Umbilical cord (tissue), 2 donors: ENCODE measurements around the gene BTN2A1. TPM values are rescaled to one million over a fixed set of nuclear protein-coding genes. Genes with fewer than 3 reads are reported as not detected.
"Not testable (repeated sequence)": the region's sequence is repeated elsewhere in the genome, so short reads cannot be mapped to it uniquely, and the experiment has no call there.

Experiments used
- DNase-seq: peaks from one replicate; pipeline ENCODE4 v3.0.0-alpha.2; 2015; ENCODE audit warnings: low spot score
- total RNA-seq: library from RNA; depleted of rRNA; stranded (reverse); fragments of >200 nt; gene quantifications from one replicate; pipeline ENCODE4 v1.2.3, GENCODE V29; 2014; ENCODE audit warnings: low replicate concordance; ENCODE audit not compliant: insufficient read depth

Gene BTN2A1
- total RNA-seq, 1 donor from 2014 or later, result 14.7 TPM

DNA sequence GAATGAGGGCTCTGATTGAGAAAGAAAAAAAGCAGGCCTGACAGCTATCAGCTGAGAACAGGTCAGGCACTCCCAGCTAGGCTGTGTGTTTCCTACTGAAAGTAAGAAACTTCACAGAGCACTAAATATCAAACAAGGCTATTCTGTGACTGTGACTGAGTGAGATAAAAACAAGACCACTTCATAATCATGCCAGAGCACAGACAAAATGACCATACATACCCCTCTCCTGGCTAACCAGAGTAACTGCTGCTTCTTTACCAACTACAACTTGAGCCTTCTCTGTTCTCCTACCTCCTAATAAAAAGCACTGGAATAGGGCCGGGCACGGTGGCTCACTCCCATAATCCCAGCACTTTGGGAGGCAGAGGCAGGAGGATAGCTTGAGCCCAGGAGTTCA, 35.5 kb downstream of the BTN2A1 start:
- DNase-seq, result peak; percentile 30

DNA sequence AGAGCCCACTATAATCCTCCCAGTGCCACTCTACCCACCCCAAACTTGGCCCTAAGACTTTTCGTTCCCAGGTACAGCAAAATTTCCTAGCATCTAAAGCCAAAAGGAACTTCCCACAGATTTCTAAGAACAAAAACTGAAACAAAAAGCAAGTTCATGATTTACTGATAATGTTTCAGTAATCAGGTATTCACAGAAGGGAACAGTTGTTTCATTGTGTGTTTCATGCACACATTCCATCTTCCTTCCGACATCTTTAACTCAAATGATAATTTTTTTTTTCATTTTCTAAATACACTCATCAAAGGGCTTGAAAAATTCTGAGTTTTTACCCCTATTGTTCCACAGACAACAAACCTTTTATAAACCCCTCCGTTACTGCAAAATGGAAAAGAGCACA, 36.4 kb downstream of the BTN2A1 start:
- no peak for DNase-seq

DNA sequence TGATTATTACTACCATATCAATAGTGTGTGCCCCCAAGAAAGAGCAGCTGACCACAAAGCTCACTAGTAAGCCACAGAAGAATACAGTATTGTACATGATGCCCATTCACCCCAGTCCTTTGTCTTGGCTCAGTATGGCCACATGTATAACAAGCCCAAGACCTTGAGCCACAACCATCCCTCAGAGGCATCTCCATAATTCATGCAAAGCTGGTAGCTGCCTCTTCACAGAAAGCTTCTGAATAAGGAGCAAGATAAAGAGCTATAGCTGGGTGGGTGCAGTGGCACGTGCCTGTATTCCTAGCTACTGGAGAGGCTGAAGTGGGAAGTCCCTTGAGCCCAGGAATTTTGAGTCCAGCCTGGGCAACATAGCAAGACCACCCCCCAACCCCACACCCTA, 37.5 kb downstream of the BTN2A1 start:
- DNase-seq, result no peak

DNA sequence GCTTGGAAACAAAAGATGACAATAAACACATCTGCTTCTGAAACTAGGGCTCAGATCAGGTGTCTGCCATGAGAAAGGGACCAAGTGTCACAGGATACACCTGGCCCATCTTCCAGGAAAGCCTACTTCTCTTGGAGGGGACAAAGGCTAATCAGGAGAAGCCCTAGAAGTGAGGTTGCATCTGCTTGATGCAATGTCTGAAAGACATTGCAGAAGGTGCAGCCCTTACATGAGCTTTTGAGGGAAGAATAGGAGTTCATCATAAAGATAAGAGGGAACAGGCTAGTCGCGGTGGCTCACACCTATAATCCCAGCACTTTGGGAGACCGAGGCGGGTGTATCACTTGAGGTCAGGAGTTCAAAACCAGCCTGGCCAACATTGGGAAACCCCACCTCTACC, 39.9 kb downstream of the BTN2A1 start:
- no peak for DNase-seq

DNA sequence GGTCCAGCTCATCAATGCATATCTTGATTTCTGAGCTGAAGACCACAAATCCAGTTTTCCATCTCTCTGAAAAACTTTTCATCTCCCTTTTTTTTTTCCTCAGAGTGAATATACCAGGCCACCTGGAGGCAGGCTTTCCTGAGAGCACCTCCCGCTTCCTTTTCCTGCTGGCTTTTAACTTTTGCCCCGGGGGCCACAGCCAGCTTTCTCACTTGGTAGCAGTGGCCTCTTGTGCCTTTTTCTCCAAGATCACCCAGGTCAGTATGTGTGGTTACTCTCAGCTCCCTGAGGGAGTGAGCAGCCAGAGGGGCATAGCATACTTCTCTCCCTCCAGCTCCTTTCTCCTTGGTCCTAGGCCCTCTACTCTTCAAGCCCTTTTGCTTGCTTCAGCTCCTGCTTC, 42.3 kb downstream of the BTN2A1 start, which contains the start of gene BTN1A1:
Gene BTN1A1 (plus strand): TSS at position 202 of the 400 bp plus-strand sequence. CDS start 984 bp downstream, outside the sequence.
- DNase-seq, result no peak

DNA sequence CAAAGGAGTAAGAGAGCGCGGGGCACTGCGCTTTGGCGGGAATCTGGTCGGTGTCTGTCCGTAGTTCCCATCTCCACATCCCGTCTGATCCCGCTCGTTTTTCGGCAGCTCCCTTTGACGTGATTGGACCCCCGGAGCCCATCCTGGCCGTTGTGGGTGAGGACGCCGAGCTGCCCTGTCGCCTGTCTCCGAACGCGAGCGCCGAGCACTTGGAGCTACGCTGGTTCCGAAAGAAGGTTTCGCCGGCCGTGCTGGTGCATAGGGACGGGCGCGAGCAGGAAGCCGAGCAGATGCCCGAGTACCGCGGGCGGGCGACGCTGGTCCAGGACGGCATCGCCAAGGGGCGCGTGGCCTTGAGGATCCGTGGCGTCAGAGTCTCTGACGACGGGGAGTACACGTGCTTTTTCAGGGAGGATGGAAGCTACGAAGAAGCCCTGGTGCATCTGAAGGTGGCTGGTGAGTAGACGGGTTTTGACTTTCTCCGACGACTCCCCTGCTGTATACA, 43.8 kb downstream of the BTN2A1 start:
- DNase-seq, result peak; percentile 15

DNA sequence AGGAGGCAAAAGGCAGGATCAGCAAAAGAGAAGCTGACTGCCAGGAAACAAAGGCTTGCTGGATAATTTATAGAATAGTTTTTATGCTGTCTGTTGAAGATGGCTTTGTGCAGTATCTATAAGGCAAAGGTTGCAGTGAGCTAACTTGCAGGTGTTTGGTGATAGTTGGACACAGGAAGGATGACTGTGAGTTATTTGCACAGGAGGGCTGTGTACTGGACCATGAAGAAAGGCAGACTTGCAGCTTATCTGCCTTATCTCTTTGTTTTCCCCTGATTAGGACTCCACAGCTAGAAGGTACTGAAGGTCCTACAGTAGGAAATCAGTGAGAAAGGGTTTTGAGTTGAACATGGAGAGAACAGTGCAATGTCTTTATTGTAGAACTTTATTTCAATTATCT, 44.4 kb downstream of the BTN2A1 start:
- DNase-seq, result no peak

DNA sequence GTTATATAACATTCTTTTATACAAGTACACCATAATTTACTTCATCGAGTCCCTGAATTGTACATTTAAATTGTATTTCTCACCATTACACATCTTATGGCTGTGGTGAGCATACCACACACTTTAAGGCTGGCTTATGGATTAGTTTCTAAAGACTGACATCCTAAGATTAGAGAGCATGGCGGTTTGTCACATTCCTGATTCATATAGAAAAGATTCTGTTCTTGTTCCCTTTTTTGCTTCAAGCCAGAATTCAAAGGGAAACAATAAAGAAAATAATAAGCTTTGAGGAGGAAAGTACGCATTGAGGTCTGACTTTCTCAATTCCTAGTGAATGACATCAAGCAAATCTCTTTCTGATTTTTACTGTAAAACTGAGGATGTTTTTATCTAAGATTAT, 44.9 kb downstream of the BTN2A1 start:
- no peak for DNase-seq

DNA sequence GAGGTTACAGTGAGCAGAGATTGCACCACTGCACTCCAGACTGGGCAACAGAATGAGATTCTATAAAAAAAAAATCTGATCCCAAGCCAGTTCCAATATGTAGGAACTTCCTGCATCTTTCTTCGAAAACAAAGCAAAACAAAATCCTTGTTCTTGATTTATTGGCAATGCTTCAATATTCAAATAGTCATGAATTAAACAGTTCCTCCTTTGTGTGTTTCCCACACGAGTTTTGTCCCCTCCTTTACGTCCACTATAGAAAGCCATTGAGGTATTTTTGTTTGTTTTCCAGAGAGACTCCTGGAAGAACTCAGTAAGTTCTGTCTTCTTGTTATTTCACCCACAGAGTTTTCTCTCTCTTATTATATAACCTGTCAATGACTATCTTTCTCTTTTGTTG, 49.9 kb downstream of the BTN2A1 start:
- no peak for DNase-seq

DNA sequence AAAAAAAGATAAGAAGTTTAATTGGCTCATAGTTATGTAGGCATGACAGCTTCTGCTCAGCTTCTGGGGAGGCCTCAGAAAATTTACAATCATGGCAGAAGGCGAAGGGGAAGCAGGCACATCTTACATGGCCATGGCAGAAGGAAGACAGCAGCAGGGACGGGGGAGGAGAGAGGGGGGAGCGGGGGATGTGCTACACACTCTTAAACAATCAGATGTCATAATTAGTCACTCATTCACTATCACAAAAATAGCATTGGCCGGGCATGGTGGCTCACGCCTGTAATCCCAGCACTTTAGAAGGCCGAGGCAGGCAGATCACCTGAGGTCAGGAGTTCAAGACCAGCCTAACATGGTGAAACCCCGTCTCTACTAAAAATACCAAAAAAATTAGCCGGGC, 53.3 kb downstream of the BTN2A1 start:
- not testable (repeated sequence) for DNase-seq

DNA sequence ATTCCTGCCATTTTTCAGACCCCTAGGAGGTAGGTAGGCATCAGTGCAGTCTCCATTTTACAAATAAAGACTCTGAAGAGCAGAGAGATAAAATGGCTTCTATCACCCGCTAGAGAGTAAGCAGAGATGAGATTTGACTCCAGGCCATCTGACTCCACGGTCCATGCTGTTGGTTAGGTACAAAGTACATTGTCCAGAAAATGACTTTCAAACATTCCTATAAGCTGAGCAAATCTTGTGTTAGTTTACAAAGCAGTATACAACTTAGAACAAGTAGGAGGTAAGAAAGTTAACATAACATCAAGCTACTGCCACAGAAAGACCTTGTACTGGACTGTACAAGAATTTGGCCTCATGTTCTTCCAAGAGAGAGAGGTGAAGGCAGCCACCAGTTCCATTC, 57.2 kb downstream of the BTN2A1 start:
- DNase-seq, result no peak

DNA sequence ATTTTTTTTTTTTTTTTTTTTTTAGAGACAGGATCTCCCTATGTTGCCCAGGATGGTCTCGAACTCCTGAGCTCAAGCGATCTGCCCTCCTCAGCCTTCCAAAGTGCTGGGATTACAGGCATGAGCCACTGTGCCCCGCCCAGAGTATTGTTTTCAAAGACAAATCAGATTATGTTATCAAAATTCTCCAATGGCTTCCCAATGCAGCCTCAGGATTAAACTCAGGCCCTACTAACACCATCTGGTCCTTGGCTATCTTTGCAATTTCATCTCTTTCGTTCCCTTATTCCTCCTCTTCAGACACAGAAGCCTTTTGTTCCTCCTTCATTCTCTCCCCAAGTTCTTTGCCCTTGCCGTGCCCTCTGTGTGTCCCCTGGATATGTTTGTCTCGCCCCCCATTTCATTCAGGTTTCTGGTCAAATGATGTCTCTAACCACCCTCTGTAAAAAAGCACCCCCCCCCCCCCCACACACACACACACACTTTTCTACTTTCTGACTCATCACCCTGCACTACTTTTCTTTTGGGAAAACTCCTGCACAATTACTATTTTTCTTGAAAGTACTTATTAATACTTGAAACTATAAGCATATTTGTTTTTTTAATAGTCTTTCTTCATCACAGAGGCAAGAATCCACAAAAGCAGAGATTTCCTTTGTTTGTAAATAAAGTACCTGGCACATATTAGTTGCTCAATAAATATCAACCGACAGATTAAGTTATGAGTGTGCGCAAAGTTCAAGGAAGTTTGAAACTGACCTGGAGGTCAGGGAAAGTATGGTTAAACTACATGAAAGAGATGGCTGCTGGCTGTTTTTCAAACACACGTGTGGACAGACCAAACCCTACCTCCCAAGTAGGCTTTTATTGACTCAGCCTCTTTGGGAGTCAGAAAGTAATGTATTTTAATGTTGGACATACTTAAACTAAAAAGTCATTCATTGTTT, 59.0 kb downstream of the BTN2A1 start:
- no peak for DNase-seq

Other genes starting within 250 kb of the BTN2A1 start
- 14.7 TPM for gene BTN3A2, start 92.8 kb upstream of the BTN2A1 start, total RNA-seq
- 11.3 TPM for gene BTN2A2, start 74.8 kb upstream of the BTN2A1 start, total RNA-seq
- gene BTN3A1, start 55.7 kb upstream of the BTN2A1 start, total RNA-seq, result 35.6 TPM
- 7.2 TPM for gene BTN3A3, start 17.5 kb upstream of the BTN2A1 start, total RNA-seq
- 0.72 TPM for gene BTN1A1, start 42.3 kb downstream of the BTN2A1 start, total RNA-seq
- 48.4 TPM for gene HMGN4, start 80.4 kb downstream of the BTN2A1 start, total RNA-seq
- gene ABT1, start 139.0 kb downstream of the BTN2A1 start, total RNA-seq, result 5.1 TPM
- gene ZNF322, start 201.8 kb downstream of the BTN2A1 start, total RNA-seq, result 22.9 TPM